Measurements from ENCODE around the gene MTUS2. TPM values are rescaled to one million over a fixed set of nuclear protein-coding genes. Genes with fewer than 3 reads are reported as not detected.

Gene MTUS2
- polyA plus RNA-seq, 2 of the 4 experiments (the other 2 are of a cell fraction): not detected

- TF ChIP-seq, protein P1, sequence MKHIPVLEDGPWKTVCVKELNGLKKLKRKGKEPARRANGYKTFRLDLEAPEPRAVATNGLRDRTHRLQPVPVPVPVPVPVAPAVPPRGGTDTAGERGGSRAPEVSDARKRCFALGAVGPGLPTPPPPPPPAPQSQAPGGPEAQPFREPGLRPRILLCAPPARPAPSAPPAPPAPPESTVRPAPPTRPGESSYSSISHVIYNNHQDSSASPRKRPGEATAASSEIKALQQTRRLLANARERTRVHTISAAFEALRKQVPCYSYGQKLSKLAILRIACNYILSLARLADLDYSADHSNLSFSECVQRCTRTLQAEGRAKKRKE (CRISPR knock-in tag; IDR thresholded peaks at IDR 0.05; ENCODE audit: low read depth): no peak
- TF ChIP-seq, protein P2, sequence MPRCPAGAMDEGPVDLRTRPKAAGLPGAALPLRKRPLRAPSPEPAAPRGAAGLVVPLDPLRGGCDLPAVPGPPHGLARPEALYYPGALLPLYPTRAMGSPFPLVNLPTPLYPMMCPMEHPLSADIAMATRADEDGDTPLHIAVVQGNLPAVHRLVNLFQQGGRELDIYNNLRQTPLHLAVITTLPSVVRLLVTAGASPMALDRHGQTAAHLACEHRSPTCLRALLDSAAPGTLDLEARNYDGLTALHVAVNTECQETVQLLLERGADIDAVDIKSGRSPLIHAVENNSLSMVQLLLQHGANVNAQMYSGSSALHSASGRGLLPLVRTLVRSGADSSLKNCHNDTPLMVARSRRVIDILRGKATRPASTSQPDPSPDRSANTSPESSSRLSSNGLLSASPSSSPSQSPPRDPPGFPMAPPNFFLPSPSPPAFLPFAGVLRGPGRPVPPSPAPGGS (IDR thresholded peaks at IDR 0.05): no peak
- TF ChIP-seq JUN (IDR thresholded peaks at IDR 0.05) (no peak), HOXB13 (CRISPR knock-in tag; IDR thresholded peaks at IDR 0.05; ENCODE audit: low read depth) (no peak), FOXS1 (CRISPR knock-in tag; IDR thresholded peaks at IDR 0.05) (no peak), EHMT2 (IDR thresholded peaks at IDR 0.05; ENCODE audit: low read depth) (no peak)
These were observed 705.6 kb downstream of the MTUS2 start (continued) for GRCh38 chr13:29525757-29526156.

- no peaks in the 10 kb centered on the region for H3K9me3 ChIP-seq
- H3K4me2 ChIP-seq: no peak overlapping the region
- ATAC-seq: no peak
- no peaks in the 10 kb centered on the region for H3K4me1 ChIP-seq
- H3K4me3 ChIP-seq: no peak overlapping the region
- POLR2A ChIA-PET: no interaction called here
- WGBS (ENCODE audit: missing lambda C conversion rate): 95% methylated on average over 14 of the region's 14 CpGs
- no peak for FAIRE-seq
- no peak overlapping the region for H3K27ac ChIP-seq
- TF ChIP-seq MAZ (IDR thresholded peaks at IDR 0.05; ENCODE audit: borderline replicate concordance, low read depth, low read length) (no peak), NFE2L2 (conservative IDR thresholded peaks at IDR 0.05; ENCODE audit: low read length) (no peak), GATA3 (IDR thresholded peaks at IDR 0.05; ENCODE audit: borderline replicate concordance) (no peak), CEBPB (IDR thresholded peaks at IDR 0.05) (no peak), REST (IDR thresholded peaks at IDR 0.05) (no peak), HOXB5 (CRISPR knock-in tag; IDR thresholded peaks at IDR 0.05) (no peak), RARB (CRISPR knock-in tag; IDR thresholded peaks at IDR 0.05) (no peak)
- DNase-seq (ENCODE audit: low read depth in 1 of 2, low spot score in 1 of 2): no peak
- CTCF ChIA-PET: interaction anchor here (4.5 kb wide), 1 partner anchor 18 kb away, joined by 17 read pairs; no protein-coding TSS in a partner anchor
These were observed 706.6 kb downstream of the MTUS2 start for GRCh38 chr13:29526741-29527140.

DNA sequence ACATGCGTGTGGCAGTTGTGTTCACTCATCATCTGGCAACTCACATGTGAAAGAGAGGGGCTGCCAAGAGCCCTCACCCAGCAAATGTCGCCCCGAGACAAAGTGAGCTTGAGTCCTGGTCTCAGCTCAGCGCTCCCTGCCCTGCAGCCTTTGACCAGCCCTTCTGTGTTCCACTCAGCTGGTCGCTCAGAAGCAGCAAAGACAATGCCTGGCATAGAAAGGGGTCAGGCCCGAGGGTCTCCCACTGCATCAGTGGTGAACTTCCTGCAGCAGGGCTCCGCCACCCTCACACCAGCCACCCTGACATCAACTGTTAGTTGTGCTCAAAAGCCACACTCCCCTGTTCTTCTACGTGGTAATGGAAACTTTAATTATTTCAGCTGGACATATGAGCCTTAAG is 707.4 kb downstream of the MTUS2 start:
- no peak for TF ChIP-seq ZNF302 (CRISPR knock-in tag; IDR thresholded peaks at IDR 0.05)
- no peak for TF ChIP-seq ZFP36 (IDR thresholded peaks at IDR 0.05; ENCODE audit: borderline replicate concordance, partially characterized antibody)
- no peak for TF ChIP-seq USF2 (IDR thresholded peaks at IDR 0.05)
- H3K4me3 ChIP-seq: no peak overlapping the region
- H3K27ac ChIP-seq: no peak overlapping the region
- FAIRE-seq (no peak), ATAC-seq (no peak), DNase-seq (ENCODE audit: low read depth in 1 of 2, low spot score in 1 of 2) (no peak)
- ChIA-PET CTCF (interaction anchor here (4.5 kb wide), 1 partner anchor 19 kb away, joined by 17 read pairs; no protein-coding TSS in a partner anchor), POLR2A (no interaction called here)
- no peak overlapping the region for H3K4me2 ChIP-seq
- H3K9me3 ChIP-seq: no peaks in the 10 kb centered on the region
- no peaks in the 10 kb centered on the region for H3K4me1 ChIP-seq
- WGBS (ENCODE audit: missing lambda C conversion rate): 88% methylated on average over 4 of the region's 8 CpGs
